CD14-positive monocyte (primary cell): Measurements from ENCODE around the gene SSR1. TPM values are rescaled to one million over a fixed set of nuclear protein-coding genes. Genes with fewer than 3 reads are reported as not detected.
A peak's percentile ranks its signal among the peaks of the same experiment; 100 is the strongest.

ENCODE experiments used
- DNase-seq, 3 donors: peaks; one replicate each; pipeline ENCODE4 v3.0.0-alpha.2; 2011 to 2022
- H2AFZ ChIP-seq: 2 replicates; pipeline ENCODE4 v1.6.0; 2012; ENCODE audit warnings: mild to moderate bottlenecking, low read depth, low read length, inconsistent platforms; ENCODE audit not compliant: insufficient read depth, poor library complexity, severe bottlenecking
- H3K27ac ChIP-seq, 2 donors: 1 replicate in 1 of 2; 2 replicates in 1 of 2; pipeline ENCODE4 v1.5.1; 2012 to 2013; ENCODE audit warnings: low read length in 2 of 2, control low read depth in 1 of 2, inconsistent platforms in 1 of 2, low read depth in 1 of 2, mild to moderate bottlenecking in 1 of 2
- H3K27me3 ChIP-seq, 2 donors: one replicate each; pipeline versions ENCODE4 v1.6.0 to v1.6.1; 2011 to 2013; ENCODE audit warnings: low read length in 2 of 2; ENCODE audit not compliant: control insufficient read depth in 2 of 2, insufficient read depth in 2 of 2
- H3K36me3 ChIP-seq, 2 donors: replicated peaks in 1 of 2; 1 replicate in 1 of 2; 2 replicates in 1 of 2; pipeline versions ENCODE4 v1.5.1 to v1.6.1; 2012 to 2013; ENCODE audit warnings: low read length in 2 of 2, control low read depth in 1 of 2, inconsistent platforms in 1 of 2, mild to moderate bottlenecking in 1 of 2; ENCODE audit not compliant: insufficient read depth in 2 of 2, control insufficient read depth in 1 of 2
- H3K4me1 ChIP-seq, 2 donors: 1 replicate in 1 of 2; 2 replicates in 1 of 2; pipeline versions ENCODE4 v1.5.1 to v1.6.1; 2012 to 2013; ENCODE audit warnings: low read length in 2 of 2, control low read depth in 1 of 2, inconsistent platforms in 1 of 2, mild to moderate bottlenecking in 1 of 2, moderate library complexity in 1 of 2; ENCODE audit not compliant: insufficient read depth in 2 of 2, control insufficient read depth in 1 of 2
- H3K4me2 ChIP-seq: replicated peaks from 2 replicates; pipeline ENCODE3; 2012; ENCODE audit warnings: low read length, moderate library complexity, mild to moderate bottlenecking; ENCODE audit not compliant: poor library complexity, severe bottlenecking; ENCODE audit errors: extremely low read depth
- H3K4me3 ChIP-seq, 3 experiments: fragments of 200-600 bp in 1 of 3; sonication (generic) in 1 of 3; replicated peaks in 1 of 3; 1 replicate in 2 of 3; 2 replicates in 1 of 3; pipeline ENCODE4 v1.5.1; 2011 to 2013; ENCODE audit warnings: low read length in 3 of 3, mild to moderate bottlenecking in 3 of 3, control low read depth in 2 of 3, low read depth in 2 of 3, inconsistent platforms in 1 of 3, moderate library complexity in 1 of 3
- H3K79me2 ChIP-seq: 2 replicates; pipeline ENCODE4 v1.6.0; 2012; ENCODE audit warnings: mild to moderate bottlenecking, control low read depth, inconsistent platforms, low read length, moderate library complexity; ENCODE audit not compliant: insufficient read depth
- H3K9ac ChIP-seq: 2 replicates; pipeline ENCODE4 v1.6.0; 2017; ENCODE audit warnings: low read length, mild to moderate bottlenecking; ENCODE audit not compliant: insufficient read depth, poor library complexity, severe bottlenecking
- H3K9me3 ChIP-seq, 2 donors: replicated peaks in 1 of 2; 1 replicate in 1 of 2; 2 replicates in 1 of 2; pipeline versions ENCODE4 v1.5.1 to v1.6.1; 2012 to 2013; ENCODE audit warnings: low read length in 2 of 2, control low read depth in 1 of 2; ENCODE audit not compliant: control insufficient read depth in 1 of 2, insufficient read depth in 1 of 2
- H4K20me1 ChIP-seq: 2 replicates; pipeline ENCODE4 v1.6.0; 2012; ENCODE audit warnings: mild to moderate bottlenecking, low read length, control low read depth, moderate library complexity; ENCODE audit not compliant: insufficient read depth
- H3K27ac Mint-ChIP-seq, 7 donors: one replicate each; pipeline ENCODE4 v1.8.0; 2020; ENCODE audit warnings: mild to moderate bottlenecking in 7 of 7, mixed read lengths in 7 of 7, moderate library complexity in 6 of 7, inconsistent platforms in 2 of 7
- H3K27me3 Mint-ChIP-seq, 3 donors: one replicate each; pipeline ENCODE4 v1.8.0; 2021 to 2022; ENCODE audit warnings: low read depth in 3 of 3, mild to moderate bottlenecking in 3 of 3, mixed read lengths in 3 of 3, moderate library complexity in 3 of 3, inconsistent platforms in 1 of 3
- H3K36me3 Mint-ChIP-seq, 2 donors: one replicate each; pipeline ENCODE4 v1.8.0; 2020; ENCODE audit warnings: mixed read lengths in 2 of 2, inconsistent platforms in 1 of 2, mild to moderate bottlenecking in 1 of 2
- H3K4me1 Mint-ChIP-seq: one replicate; pipeline ENCODE4 v1.8.0; 2020; ENCODE audit warnings: mild to moderate bottlenecking, mixed read lengths
- H3K4me3 Mint-ChIP-seq, 2 donors: one replicate each; pipeline ENCODE4 v1.8.0; 2020; ENCODE audit warnings: mild to moderate bottlenecking in 2 of 2, mixed read lengths in 2 of 2, moderate library complexity in 1 of 2
- H3K9me3 Mint-ChIP-seq, 7 donors: one replicate each; pipeline ENCODE4 v1.8.0; 2020 to 2022; ENCODE audit warnings: mixed read lengths in 7 of 7, mild to moderate bottlenecking in 6 of 7, moderate library complexity in 6 of 7, inconsistent platforms in 2 of 7
- WGBS: methylation state at CpG from one replicate; pipeline ENCODE4 v1.1.5; 2013; ENCODE audit warnings: missing lambda C conversion rate; ENCODE audit not compliant: insufficient coverage; 5-methylcytosine and 5-hydroxymethylcytosine counted together
- intact Hi-C, 2 donors: fragments of 100-400 bp; cut with micrococcal nuclease; formaldehyde crosslinking; loops; one replicate each; pipeline versions ENCODE4 v1.15.0 to v1.15.1; 2023
- polyA plus RNA-seq, 3 donors: library from polyadenylated mRNA; depleted of rRNA in 1 of 3; unstranded in 2 of 3; stranded (reverse) in 1 of 3; fragments of 300-500 nt in 2 of 3; fragments of >200 nt in 1 of 3; fragmentation: Illumina TruSeq in 2 of 3; gene quantifications; 1 replicate in 2 of 3; 2 replicates in 1 of 3; pipeline ENCODE4 v1.2.3, GENCODE V29; 2012 to 2021
- TF ChIP-seq, protein P1 (sequence below): fragments of 200-600 bp; IDR thresholded peaks from one replicate; pipeline ENCODE4 v1.8.0; 2022; ENCODE audit warnings: antibody characterized with exemption, mild to moderate bottlenecking

Gene SSR1
- polyA plus RNA-seq, 3 donors: 59.1 to 302 (median 251) TPM

DNA sequence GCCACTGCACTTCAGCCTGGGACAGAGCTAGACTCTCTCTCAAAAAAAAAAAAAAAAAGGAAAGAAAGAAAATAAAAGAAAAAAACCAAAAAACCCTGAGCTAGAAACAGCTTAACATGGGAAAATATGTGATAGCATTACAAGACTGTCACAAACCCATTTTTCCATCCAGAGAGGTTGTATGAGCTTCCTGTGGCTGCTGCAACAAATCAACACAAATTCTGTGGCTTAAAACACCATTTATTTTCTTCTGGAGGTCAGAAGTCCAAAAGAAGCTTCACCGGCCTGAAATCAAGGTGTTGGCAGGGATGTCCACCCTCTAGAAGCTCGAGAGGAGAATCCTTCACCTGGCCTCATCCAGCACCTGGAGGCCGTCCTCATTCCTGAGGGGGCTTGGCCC lies 21.7 kb upstream of the SSR1 start:
- no peaks in the 10 kb centered on the region for H3K27me3 ChIP-seq
- no peak overlapping the region for H2AFZ ChIP-seq
- no peaks in the 10 kb centered on the region for H3K79me2 ChIP-seq
- no peak overlapping the region for H3K4me2 ChIP-seq
- no peaks in the 10 kb centered on the region for H3K9me3 ChIP-seq
- no peak overlapping the region for H3K27ac ChIP-seq
- no peaks in the 10 kb centered on the region for H4K20me1 ChIP-seq
- no peaks in the 10 kb centered on the region for H3K36me3 ChIP-seq
- no peak for DNase-seq
- H3K9me3 Mint-ChIP-seq: no peaks in the 10 kb centered on the region
- TF ChIP-seq, protein P1, sequence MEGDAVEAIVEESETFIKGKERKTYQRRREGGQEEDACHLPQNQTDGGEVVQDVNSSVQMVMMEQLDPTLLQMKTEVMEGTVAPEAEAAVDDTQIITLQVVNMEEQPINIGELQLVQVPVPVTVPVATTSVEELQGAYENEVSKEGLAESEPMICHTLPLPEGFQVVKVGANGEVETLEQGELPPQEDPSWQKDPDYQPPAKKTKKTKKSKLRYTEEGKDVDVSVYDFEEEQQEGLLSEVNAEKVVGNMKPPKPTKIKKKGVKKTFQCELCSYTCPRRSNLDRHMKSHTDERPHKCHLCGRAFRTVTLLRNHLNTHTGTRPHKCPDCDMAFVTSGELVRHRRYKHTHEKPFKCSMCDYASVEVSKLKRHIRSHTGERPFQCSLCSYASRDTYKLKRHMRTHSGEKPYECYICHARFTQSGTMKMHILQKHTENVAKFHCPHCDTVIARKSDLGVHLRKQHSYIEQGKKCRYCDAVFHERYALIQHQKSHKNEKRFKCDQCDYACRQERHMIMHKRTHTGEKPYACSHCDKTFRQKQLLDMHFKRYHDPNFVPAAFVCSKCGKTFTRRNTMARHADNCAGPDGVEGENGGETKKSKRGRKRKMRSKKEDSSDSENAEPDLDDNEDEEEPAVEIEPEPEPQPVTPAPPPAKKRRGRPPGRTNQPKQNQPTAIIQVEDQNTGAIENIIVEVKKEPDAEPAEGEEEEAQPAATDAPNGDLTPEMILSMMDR: no peak
- H3K4me1 Mint-ChIP-seq: peaks cover 23% of the 10 kb centered on the region
- no peak overlapping the region for H3K4me3 ChIP-seq
- no peak overlapping the region for H3K9ac ChIP-seq
- H3K27ac Mint-ChIP-seq: no peak overlapping the region
- H3K27me3 Mint-ChIP-seq: peaks cover 0 to 2% (median 1%) of the 10 kb centered on the region in 3 donors
- no peaks in the 10 kb centered on the region for H3K36me3 Mint-ChIP-seq
- 100% methylated on average over 3 of the region's 3 CpGs for WGBS
- intact Hi-C loops: loop anchor here in 1 of 2 donors (10.0 kb wide), 1 partner anchor 50 kb away; the partner anchor contains the start of genes CAGE1 and RIOK1
- H3K4me3 Mint-ChIP-seq: no peak overlapping the region
- H3K4me1 ChIP-seq: peaks cover 12 to 14% of the 10 kb centered on the region in 2 donors

DNA sequence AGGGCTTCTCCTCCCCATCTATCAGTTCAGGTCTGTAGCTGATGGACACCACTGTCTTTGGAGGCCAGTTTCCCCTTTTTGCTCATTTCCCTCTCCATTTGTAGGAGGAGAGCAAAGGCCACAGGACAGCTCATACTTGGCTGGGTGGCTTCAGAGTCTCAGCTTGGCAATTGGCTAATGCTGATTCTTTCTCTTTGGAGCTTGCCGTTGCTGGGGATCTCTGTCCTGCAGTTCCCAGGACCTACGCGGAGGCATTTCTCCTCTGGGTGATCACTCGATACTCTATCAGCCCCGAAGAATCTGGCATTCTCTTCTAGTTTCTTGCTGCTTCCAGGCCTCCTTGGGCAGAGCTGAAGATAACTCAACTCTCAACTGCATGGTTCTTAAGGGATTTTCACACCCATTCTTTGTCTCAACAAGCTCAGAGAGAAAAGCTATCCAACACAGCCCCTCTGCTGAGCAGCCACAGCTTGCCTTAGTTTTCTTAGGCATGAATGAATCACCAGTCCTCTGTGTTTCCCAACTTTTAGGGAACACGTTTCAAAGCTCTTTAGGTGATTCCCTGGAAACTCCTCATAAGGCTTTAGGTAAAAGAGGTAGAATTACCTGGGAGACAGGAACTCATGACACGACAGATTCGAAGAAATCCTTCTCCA lies 19.2 kb upstream of the SSR1 start:
- peak; percentile 47 to 61 (median 58) for DNase-seq
- H3K4me1 ChIP-seq: peaks cover 29 to 31% of the 10 kb centered on the region in 2 donors
- TF ChIP-seq, protein P1: no peak
- H3K9me3 ChIP-seq: no peaks in the 10 kb centered on the region
- peak overlapping the region; percentile 20 to 79 (median 48) for H3K27ac Mint-ChIP-seq
- H3K27me3 ChIP-seq: no peaks in the 10 kb centered on the region
- intact Hi-C loops: loop anchor here in 1 of 2 donors (10.0 kb wide), 1 partner anchor 53 kb away; the partner anchor contains the start of genes CAGE1 and RIOK1
- H3K4me3 ChIP-seq: no peak overlapping the region
- H3K27ac ChIP-seq: peak overlapping the region in 1 of 2 donors; percentile 47
- WGBS: 84% methylated on average over 5 of the region's 8 CpGs
- H3K4me2 ChIP-seq: no peak overlapping the region
- H3K79me2 ChIP-seq: no peaks in the 10 kb centered on the region
- no peak overlapping the region for H3K4me3 Mint-ChIP-seq
- no peaks in the 10 kb centered on the region for H3K9me3 Mint-ChIP-seq
- peaks cover 0 to 2% (median 0%) of the 10 kb centered on the region in 3 donors for H3K27me3 Mint-ChIP-seq
- H3K9ac ChIP-seq: no peak overlapping the region
- H3K4me1 Mint-ChIP-seq: peaks cover 27% of the 10 kb centered on the region
- H3K36me3 Mint-ChIP-seq: no peaks in the 10 kb centered on the region
- H3K36me3 ChIP-seq: no peaks in the 10 kb centered on the region
- peak overlapping the region; percentile 32 for H2AFZ ChIP-seq
- H4K20me1 ChIP-seq: no peaks in the 10 kb centered on the region
